GM23338 (cell line): ENCODE measurements around the gene TMEM238. TPM values are rescaled to one million over a fixed set of nuclear protein-coding genes. Genes with fewer than 3 reads are reported as not detected.

Experiments
- ATAC-seq: fragments of 200-7000 bp; cut with Tn5 transposase; 3 replicates; pipeline ENCODE4 v1.9.1; 2020
- DNase-seq: peaks from one replicate; pipeline ENCODE4 v3.0.0-alpha.2; 2015; ENCODE audit warnings: low spot score
- H2AFZ ChIP-seq: fragments of 200-600 bp; sonication (generic); 2 replicates; pipeline ENCODE4 v1.8.0; 2016; ENCODE audit warnings: antibody characterized with exemption, mild to moderate bottlenecking, moderate library complexity
- H3F3A ChIP-seq: fragments of 200-600 bp; sonication (generic); replicated peaks from 2 replicates; pipeline ENCODE4 v1.8.0; 2017; ENCODE audit warnings: antibody characterized with exemption, mixed run types, low read depth
- H3K27ac ChIP-seq: fragments of 200-600 bp; sonication (generic); 2 replicates; pipeline ENCODE4 v1.6.1; 2016; ENCODE audit warnings: low read depth
- H3K27me3 ChIP-seq: fragments of 200-600 bp; sonication (generic); 2 replicates; pipeline ENCODE4 v1.8.0; 2016; ENCODE audit warnings: mild to moderate bottlenecking, mixed run types, moderate library complexity; ENCODE audit not compliant: insufficient read depth
- H3K36me3 ChIP-seq: fragments of 200-600 bp; sonication (generic); 2 replicates; pipeline ENCODE4 v1.8.0; 2016; ENCODE audit warnings: mild to moderate bottlenecking; ENCODE audit not compliant: insufficient read depth
- H3K4me1 ChIP-seq: fragments of 200-600 bp; sonication (generic); 2 replicates; pipeline ENCODE4 v1.8.0; 2016; ENCODE audit warnings: mild to moderate bottlenecking, moderate library complexity; ENCODE audit not compliant: insufficient read depth
- H3K4me2 ChIP-seq: fragments of 200-600 bp; sonication (generic); 2 replicates; pipeline ENCODE4 v1.7.1; 2017; ENCODE audit warnings: mixed run types
- H3K4me3 ChIP-seq: fragments of 200-600 bp; sonication (generic); 2 replicates; pipeline ENCODE4 v1.6.1; 2016; ENCODE audit warnings: mixed run types
- H3K79me2 ChIP-seq: fragments of 200-600 bp; sonication (generic); replicated peaks from 2 replicates; pipeline ENCODE4 v1.8.0; 2017; ENCODE audit warnings: mild to moderate bottlenecking; ENCODE audit not compliant: insufficient read depth
- H3K9me2 ChIP-seq: fragments of 200-600 bp; sonication (generic); 2 replicates; pipeline ENCODE4 v1.8.0; 2017; ENCODE audit not compliant: insufficient read depth
- H4K20me1 ChIP-seq: fragments of 200-600 bp; sonication (generic); replicated peaks from 2 replicates; pipeline ENCODE4 v1.8.0; 2017; ENCODE audit warnings: mild to moderate bottlenecking; ENCODE audit not compliant: insufficient read depth
- H3K27ac Mint-ChIP-seq: 2 replicates; pipeline ENCODE4 v1.8.0; 2020; ENCODE audit warnings: inconsistent platforms, mild to moderate bottlenecking, moderate library complexity, mixed read lengths
- H3K27me3 Mint-ChIP-seq: 3 replicates; pipeline ENCODE4 v1.8.0; 2022; ENCODE audit warnings: low read depth, mild to moderate bottlenecking, moderate library complexity, mixed read lengths, inconsistent platforms; ENCODE audit not compliant: insufficient read depth, poor library complexity
- H3K36me3 Mint-ChIP-seq: 3 replicates; pipeline ENCODE4 v1.8.0; 2021; ENCODE audit warnings: low read depth, mild to moderate bottlenecking, inconsistent platforms, moderate library complexity, mixed read lengths
- H3K4me1 Mint-ChIP-seq: 3 replicates; pipeline ENCODE4 v1.8.0; 2020; ENCODE audit warnings: mild to moderate bottlenecking, inconsistent platforms, mixed read lengths
- H3K4me3 Mint-ChIP-seq: 3 replicates; pipeline ENCODE4 v1.8.0; 2021; ENCODE audit warnings: moderate library complexity, mild to moderate bottlenecking, inconsistent platforms, mixed read lengths
- H3K9me3 Mint-ChIP-seq: 3 replicates; pipeline ENCODE4 v1.8.0; 2020; ENCODE audit warnings: moderate library complexity, mild to moderate bottlenecking, inconsistent platforms, mixed read lengths
- CREB1 ChIP-seq: fragments of 250-450 bp; sonication (Bioruptor Pico); IDR thresholded peaks from 2 replicates; pipeline ENCODE4 v1.5.0; 2020; ENCODE audit warnings: low read depth, mild to moderate bottlenecking, moderate library complexity
- CTCF ChIP-seq, 2 experiments: fragments of 200-600 bp in 1 of 2; sonication (generic) in 1 of 2; conservative IDR thresholded peaks; 2 replicates each; pipeline versions ENCODE4 v1.5.1 to v1.6.1; 2016 to 2017; ENCODE audit warnings: antibody characterized with exemption in 2 of 2, low read depth in 2 of 2, mild to moderate bottlenecking in 2 of 2, moderate library complexity in 1 of 2
- ETS1 ChIP-seq: IDR thresholded peaks from 2 replicates; pipeline ENCODE4 v1.6.1; 2016; ENCODE audit warnings: antibody characterized with exemption
- EZH2 ChIP-seq: fragments of 200-600 bp; sonication (generic); IDR thresholded peaks from one replicate; pipeline ENCODE4 v1.8.0; 2017; ENCODE audit warnings: antibody characterized with exemption, mild to moderate bottlenecking, low read depth; ENCODE audit not compliant: unreplicated experiment
- EZH2phosphoT487 ChIP-seq: fragments of 200-600 bp; sonication (generic); IDR thresholded peaks from one replicate; pipeline ENCODE4 v1.8.1; 2018; ENCODE audit warnings: antibody characterized with exemption; ENCODE audit not compliant: unreplicated experiment
- JUNB ChIP-seq: IDR thresholded peaks from one replicate; pipeline ENCODE4 v1.6.1; 2016; ENCODE audit warnings: antibody characterized with exemption; ENCODE audit not compliant: unreplicated experiment
- NANOG ChIP-seq: IDR thresholded peaks from 2 replicates; pipeline ENCODE4 v1.6.1; 2016; ENCODE audit warnings: antibody characterized with exemption, borderline replicate concordance
- POLR2AphosphoS5 ChIP-seq: IDR thresholded peaks from 2 replicates; pipeline ENCODE4 v1.6.1; 2016; ENCODE audit warnings: antibody characterized with exemption, low read depth
- STAT1 ChIP-seq: IDR thresholded peaks from one replicate; pipeline ENCODE4 v1.6.1; 2016; ENCODE audit warnings: antibody characterized with exemption; ENCODE audit not compliant: unreplicated experiment
- ZNF114 ChIP-seq: fragments of 250-450 bp; sonication (Bioruptor Pico); IDR thresholded peaks from 2 replicates; pipeline ENCODE4 v1.5.0; 2020; ENCODE audit warnings: mild to moderate bottlenecking, moderate library complexity
- ZNF331 ChIP-seq: fragments of 250-450 bp; sonication (Bioruptor Pico); IDR thresholded peaks from 2 replicates; pipeline ENCODE4 v1.5.0; 2020; ENCODE audit warnings: low read depth, mild to moderate bottlenecking, moderate library complexity
- ZNF462 ChIP-seq: fragments of 250-450 bp; sonication (Bioruptor Pico); IDR thresholded peaks from 2 replicates; pipeline ENCODE4 v1.5.0; 2020; ENCODE audit warnings: mild to moderate bottlenecking, moderate library complexity
- polyA plus RNA-seq: library from polyadenylated mRNA; unstranded; fragments of >200 nt; fragmentation: Nextera tagmentation; extraction: Ambion mirVana; gene quantifications from 2 replicates; pipeline ENCODE4 v1.2.1, GENCODE V29; 2016
- total RNA-seq: library from RNA; depleted of rRNA; stranded (reverse); fragments of >200 nt; shearing (Covaris generic); gene quantifications from 2 replicates; pipeline ENCODE4 v1.2.3, GENCODE V29; 2014

Gene TMEM238
- total and polyA plus RNA-seq, 2 experiments from 2014 or later = 0.55 to 7.5 TPM

GRCh38 chr19:55368701-55369563 lies 15.2 kb downstream of the TMEM238 start (continued):
- no peak for TF ChIP-seq EZH2phosphoT487
- no peak for TF ChIP-seq ETS1
- TF ChIP-seq ZNF331 (CRISPR knock-in tag) = no peak
- no peak for TF ChIP-seq ZNF114 (CRISPR knock-in tag)
- TF ChIP-seq NANOG = no peak
- TF ChIP-seq EZH2 = no peak
- no peak for TF ChIP-seq CREB1 (CRISPR knock-in tag)
- no peak; the same call in 1 of the 2 replicates for TF ChIP-seq POLR2AphosphoS5

GRCh38 chr19:55368106-55368505 lies 16.0 kb downstream of the TMEM238 start:
- no peak for ATAC-seq
- no peaks in the 10 kb centered on the region for H4K20me1 ChIP-seq
- no peak overlapping the region for H3K27ac Mint-ChIP-seq
- no peaks in the 10 kb centered on the region for H3K36me3 ChIP-seq
- H3K9me2 ChIP-seq = no peaks in the 10 kb centered on the region
- H3K27me3 ChIP-seq = peaks cover 61% of the 10 kb centered on the region
- no peak overlapping the region; the same call in 1 of the 2 replicates for H3K4me2 ChIP-seq
- H3K27ac ChIP-seq = no peak overlapping the region
- H3F3A ChIP-seq = peaks cover 4% of the 10 kb centered on the region; the same call in 1 of the 2 replicates
- no peaks in the 10 kb centered on the region; the same call in 2 of the 3 replicates for H3K36me3 Mint-ChIP-seq
- no peaks in the 10 kb centered on the region; the same call in 1 of the 3 replicates for H3K9me3 Mint-ChIP-seq
- H2AFZ ChIP-seq = no peak overlapping the region
- no peaks in the 10 kb centered on the region for H3K79me2 ChIP-seq
- no peak overlapping the region for H3K4me3 Mint-ChIP-seq
- peaks cover 57% of the 10 kb centered on the region for H3K27me3 Mint-ChIP-seq
- no peak for DNase-seq
- no peak overlapping the region for H3K4me3 ChIP-seq
- peaks cover 24% of the 10 kb centered on the region for H3K4me1 Mint-ChIP-seq
- H3K4me1 ChIP-seq = peaks cover 13% of the 10 kb centered on the region; the same call in 1 of the 2 replicates
- no peak for TF ChIP-seq STAT1
- TF ChIP-seq EZH2 = no peak
- no peak for TF ChIP-seq EZH2phosphoT487
- no peak for TF ChIP-seq CTCF (conservative IDR thresholded peaks at IDR 0.05; ENCODE audit: low read depth in 2 of 2)
- no peak for TF ChIP-seq NANOG
- TF ChIP-seq ZNF462 (CRISPR knock-in tag) = no peak
- TF ChIP-seq JUNB = no peak
- no peak for TF ChIP-seq CREB1 (CRISPR knock-in tag)
- TF ChIP-seq POLR2AphosphoS5 = no peak
- TF ChIP-seq ZNF331 (CRISPR knock-in tag) = no peak
- TF ChIP-seq ZNF114 (CRISPR knock-in tag) = no peak
